GM12878 (cell line): Measurements from ENCODE around the gene ARFGAP3. TPM values are rescaled to one million over a fixed set of nuclear protein-coding genes. Genes with fewer than 3 reads are reported as not detected.

Source experiments
- ATAC-seq: fragments of 200-7000 bp; cut with Tn5 transposase; 3 replicates; pipeline ENCODE4 v1.9.1; 2020; ENCODE audit warnings: mild to moderate bottlenecking, moderate library complexity
- BruUV-seq: library from RNA; stranded (reverse); fragments of 400-500 nt; replicated peaks from 2 replicates; lab custom pipeline; 2021; lab: Mats Ljungman, UMichigan
- CTCF ChIA-PET: fragments of 300-600 bp; sonication (Branson Sonifier 250); formaldehyde crosslinking; extraction: SDS; loops from one replicate; lab custom pipeline; 2021; ENCODE audit warnings: inconsistent platforms; lab: Yijun Ruan, JAX
- POLR2A ChIA-PET: fragments of 350-600 bp; formaldehyde crosslinking; extraction: SDS; loops from one replicate; lab custom pipeline; 2021; ENCODE audit warnings: inconsistent platforms; lab: Charles Lee
- RAD21 ChIA-PET: fragments of 300-600 bp; sonication (Branson Sonifier 250); formaldehyde crosslinking; loops from one replicate; lab custom pipeline; 2023; ENCODE audit warnings: antibody characterized with exemption; ENCODE audit not compliant: unreplicated experiment; lab: Charles Lee
- SMC1A ChIA-PET: fragments of 300-600 bp; sonication (Branson Sonifier 250); formaldehyde crosslinking; loops from one replicate; lab custom pipeline; 2023; ENCODE audit not compliant: unreplicated experiment, uncharacterized antibody; lab: Charles Lee
- DNase-seq: peaks from one replicate; pipeline ENCODE4 v3.0.0-alpha.2; 2011; ENCODE audit warnings: low read depth, low spot score
- FAIRE-seq: peaks from 3 replicates; lab custom pipeline; 2011; peaks lifted over from hg19 to GRCh38; lab: Jason Lieb, UNC
- H2AFZ ChIP-seq: 2 replicates; pipeline ENCODE4 v1.6.0; 2011; ENCODE audit warnings: low read depth, low read length, control low read depth; ENCODE audit not compliant: control insufficient read depth
- H3K27ac ChIP-seq: 2 replicates; pipeline ENCODE4 v1.5.1; 2011; ENCODE audit warnings: control low read depth; ENCODE audit not compliant: control insufficient read depth, insufficient read depth
- H3K27me3 ChIP-seq, 2 experiments: replicated peaks in 1 of 2; 2 replicates each; pipeline versions ENCODE4 v1.6.0 to v1.6.1; 2011; ENCODE audit warnings: low read length in 1 of 2; ENCODE audit not compliant: control insufficient read depth in 2 of 2, insufficient read depth in 2 of 2
- H3K36me3 ChIP-seq, 2 experiments: 2 replicates each; pipeline ENCODE4 v1.5.1; 2011; ENCODE audit warnings: low read length in 1 of 2; ENCODE audit not compliant: control insufficient read depth in 2 of 2, insufficient read depth in 2 of 2
- H3K4me1 ChIP-seq: 2 replicates; pipeline ENCODE4 v1.6.1; 2011; ENCODE audit warnings: mild to moderate bottlenecking, low read length, moderate library complexity, mixed read lengths; ENCODE audit not compliant: control insufficient read depth, insufficient read depth
- H3K4me2 ChIP-seq: 2 replicates; pipeline ENCODE4 v1.6.0; 2011; ENCODE audit warnings: control low read depth; ENCODE audit not compliant: control insufficient read depth, insufficient read depth
- H3K4me3 ChIP-seq: fragments of 200-600 bp; sonication (generic); 2 replicates; pipeline ENCODE4 v1.5.1; 2016
- H3K79me2 ChIP-seq: 2 replicates; pipeline ENCODE4 v1.6.0; 2011; ENCODE audit warnings: low read length; ENCODE audit not compliant: control insufficient read depth, insufficient read depth
- H3K9ac ChIP-seq: 2 replicates; pipeline ENCODE4 v1.8.0; 2011; ENCODE audit warnings: low read length, control low read depth, mixed read lengths; ENCODE audit not compliant: control insufficient read depth, insufficient read depth
- H3K9me3 ChIP-seq: replicated peaks from 3 replicates; pipeline ENCODE4 v1.5.1; 2011; ENCODE audit warnings: mild to moderate bottlenecking, low read length; ENCODE audit not compliant: control insufficient read depth, insufficient read depth
- H4K20me1 ChIP-seq: 2 replicates; pipeline ENCODE4 v1.6.0; 2011; ENCODE audit not compliant: control insufficient read depth, insufficient read depth
- WGBS: methylation state at CpG from one replicate; pipeline ENCODE4 v1.1.6; 2016; ENCODE audit warnings: low lambda C conversion rate; ENCODE audit not compliant: insufficient replicate concordance, insufficient coverage; ENCODE audit errors: missing lambda C conversion rate; 5-methylcytosine and 5-hydroxymethylcytosine counted together
- in situ Hi-C: fragments of 300-500 bp; cut with MboI; formaldehyde crosslinking; loops from 9 replicates; pipeline ENCODE4 v1.14.3; 2018; ENCODE audit warnings: mixed read lengths
- intact Hi-C: fragments of 100-400 bp; cut with micrococcal nuclease; formaldehyde crosslinking; loops from one replicate; pipeline ENCODE4 v1.14.2; 2022; ENCODE audit not compliant: unreplicated experiment
- polyA plus RNA-seq, 11 experiments: library from polyadenylated mRNA; depleted of rRNA in 4 of 11; unstranded in 6 of 11; stranded (reverse) in 5 of 11; fragments of >200 nt; fragmentation: Nextera tagmentation in 4 of 11; fragmentation: Illumina TruSeq in 1 of 11; extraction: Ambion mirVana in 4 of 11; extraction: Trizol in 1 of 11; gene quantifications; 1 replicate in 1 of 11; 2 replicates in 10 of 11; pipeline versions ENCODE4 v1.2.1 to v1.2.3, GENCODE V29; 2011 to 2016; ENCODE audit warnings: inconsistent platforms in 2 of 11, missing spikeins in 2 of 11, low read depth in 1 of 11
- total RNA-seq, 4 experiments: library from RNA; depleted of rRNA in 3 of 4; stranded (reverse); fragments of >200 nt in 3 of 4; fragmentation: Illumina TruSeq in 1 of 4; extraction: Trizol in 1 of 4; gene quantifications; 2 replicates each; pipeline versions ENCODE4 v1.2.1 to v1.2.3, GENCODE V29; 2013 to 2021
- TF ChIP-seq, protein P1 (sequence below): fragments of 450-650 bp; IDR thresholded peaks from 2 replicates; pipeline ENCODE4 v1.6.1; 2017; ENCODE audit warnings: antibody characterized with exemption, mild to moderate bottlenecking, moderate library complexity
- TF ChIP-seq, protein P2 (sequence below): IDR thresholded peaks from 2 replicates; pipeline ENCODE4 v1.6.1; 2011; ENCODE audit warnings: borderline replicate concordance, low read depth, mild to moderate bottlenecking, moderate library complexity, mixed read lengths, low read length; ENCODE audit not compliant: insufficient read depth; ENCODE audit errors: extremely low read length

ARFGAP3 gene
- total and polyA plus RNA-seq, 10 of the 15 experiments (the other 5 are each of a cell fraction or from before 2014, with no cell fraction given), result 29.7 to 50.8 (median 39.5) TPM

GRCh38 chr22:42763965-42764480 lies 93.0 kb downstream of the ARFGAP3 start:
- Histone ChIP-seq H3K4me3 (no peak overlapping the region), H3K79me2 (no peaks in the 10 kb centered on the region), H3K4me2 (peak overlapping the region; percentile 15; the same call in 1 of the 2 replicates), H3K36me3 (no peaks in the 10 kb centered on the region), H3K27ac (peak overlapping the region; percentile 60; the same call in 1 of the 2 replicates), H3K4me1 (peaks cover 29% of the 10 kb centered on the region), H3K27me3 (no peaks in the 10 kb centered on the region; a peak in 1 of 4 replicates), H4K20me1 (no peaks in the 10 kb centered on the region), H3K9ac (no peak overlapping the region), H3K9me3 (no peaks in the 10 kb centered on the region), H2AFZ (no peak overlapping the region)
- WGBS, result 54% methylated on average over 13 of the region's 13 CpGs
- intact Hi-C loops, result loop anchor here (2.0 kb wide), 1 partner anchor 47 kb away; no protein-coding TSS in a partner anchor
- POLR2A ChIA-PET, result interaction anchor here (2.6 kb wide), 1 partner anchor 10 kb away, joined by 26 read pairs; no protein-coding TSS in a partner anchor
- no peak for FAIRE-seq
- no peak for ATAC-seq
- CTCF ChIA-PET, result interaction anchor here (1.4 to 2.0 kb wide), 3 partner anchors 11 to 270 kb away, joined by 5 to 7 read pairs (median 5); no protein-coding TSS in a partner anchor
- SMC1A ChIA-PET, result interaction anchor here (0.6 to 2.2 kb wide), 9 partner anchors 9 to 161 kb away, joined by 3 to 13 read pairs (median 4); no protein-coding TSS in a partner anchor
- no peak for DNase-seq
- BruUV-seq, result no TSS peak
- in situ Hi-C loops, result no loop called here
- TF ChIP-seq, protein P1, sequence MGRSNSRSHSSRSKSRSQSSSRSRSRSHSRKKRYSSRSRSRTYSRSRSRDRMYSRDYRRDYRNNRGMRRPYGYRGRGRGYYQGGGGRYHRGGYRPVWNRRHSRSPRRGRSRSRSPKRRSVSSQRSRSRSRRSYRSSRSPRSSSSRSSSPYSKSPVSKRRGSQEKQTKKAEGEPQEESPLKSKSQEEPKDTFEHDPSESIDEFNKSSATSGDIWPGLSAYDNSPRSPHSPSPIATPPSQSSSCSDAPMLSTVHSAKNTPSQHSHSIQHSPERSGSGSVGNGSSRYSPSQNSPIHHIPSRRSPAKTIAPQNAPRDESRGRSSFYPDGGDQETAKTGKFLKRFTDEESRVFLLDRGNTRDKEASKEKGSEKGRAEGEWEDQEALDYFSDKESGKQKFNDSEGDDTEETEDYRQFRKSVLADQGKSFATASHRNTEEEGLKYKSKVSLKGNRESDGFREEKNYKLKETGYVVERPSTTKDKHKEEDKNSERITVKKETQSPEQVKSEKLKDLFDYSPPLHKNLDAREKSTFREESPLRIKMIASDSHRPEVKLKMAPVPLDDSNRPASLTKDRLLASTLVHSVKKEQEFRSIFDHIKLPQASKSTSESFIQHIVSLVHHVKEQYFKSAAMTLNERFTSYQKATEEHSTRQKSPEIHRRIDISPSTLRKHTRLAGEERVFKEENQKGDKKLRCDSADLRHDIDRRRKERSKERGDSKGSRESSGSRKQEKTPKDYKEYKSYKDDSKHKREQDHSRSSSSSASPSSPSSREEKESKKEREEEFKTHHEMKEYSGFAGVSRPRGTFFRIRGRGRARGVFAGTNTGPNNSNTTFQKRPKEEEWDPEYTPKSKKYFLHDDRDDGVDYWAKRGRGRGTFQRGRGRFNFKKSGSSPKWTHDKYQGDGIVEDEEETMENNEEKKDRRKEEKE, result no peak
- TF ChIP-seq, protein P2, sequence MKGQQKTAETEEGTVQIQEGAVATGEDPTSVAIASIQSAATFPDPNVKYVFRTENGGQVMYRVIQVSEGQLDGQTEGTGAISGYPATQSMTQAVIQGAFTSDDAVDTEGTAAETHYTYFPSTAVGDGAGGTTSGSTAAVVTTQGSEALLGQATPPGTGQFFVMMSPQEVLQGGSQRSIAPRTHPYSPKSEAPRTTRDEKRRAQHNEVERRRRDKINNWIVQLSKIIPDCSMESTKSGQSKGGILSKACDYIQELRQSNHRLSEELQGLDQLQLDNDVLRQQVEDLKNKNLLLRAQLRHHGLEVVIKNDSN, result peak; percentile 30
- RAD21 ChIA-PET, result interaction anchor here (1.0 to 2.0 kb wide), 5 partner anchors 11 to 108 kb away, joined by 3 to 24 read pairs (median 12); no protein-coding TSS in a partner anchor
